ENCODE data around the gene HSPA12B.
A peak's percentile ranks its signal among the peaks of the same experiment; 100 is the strongest.

The HSPA12B gene

DNA sequence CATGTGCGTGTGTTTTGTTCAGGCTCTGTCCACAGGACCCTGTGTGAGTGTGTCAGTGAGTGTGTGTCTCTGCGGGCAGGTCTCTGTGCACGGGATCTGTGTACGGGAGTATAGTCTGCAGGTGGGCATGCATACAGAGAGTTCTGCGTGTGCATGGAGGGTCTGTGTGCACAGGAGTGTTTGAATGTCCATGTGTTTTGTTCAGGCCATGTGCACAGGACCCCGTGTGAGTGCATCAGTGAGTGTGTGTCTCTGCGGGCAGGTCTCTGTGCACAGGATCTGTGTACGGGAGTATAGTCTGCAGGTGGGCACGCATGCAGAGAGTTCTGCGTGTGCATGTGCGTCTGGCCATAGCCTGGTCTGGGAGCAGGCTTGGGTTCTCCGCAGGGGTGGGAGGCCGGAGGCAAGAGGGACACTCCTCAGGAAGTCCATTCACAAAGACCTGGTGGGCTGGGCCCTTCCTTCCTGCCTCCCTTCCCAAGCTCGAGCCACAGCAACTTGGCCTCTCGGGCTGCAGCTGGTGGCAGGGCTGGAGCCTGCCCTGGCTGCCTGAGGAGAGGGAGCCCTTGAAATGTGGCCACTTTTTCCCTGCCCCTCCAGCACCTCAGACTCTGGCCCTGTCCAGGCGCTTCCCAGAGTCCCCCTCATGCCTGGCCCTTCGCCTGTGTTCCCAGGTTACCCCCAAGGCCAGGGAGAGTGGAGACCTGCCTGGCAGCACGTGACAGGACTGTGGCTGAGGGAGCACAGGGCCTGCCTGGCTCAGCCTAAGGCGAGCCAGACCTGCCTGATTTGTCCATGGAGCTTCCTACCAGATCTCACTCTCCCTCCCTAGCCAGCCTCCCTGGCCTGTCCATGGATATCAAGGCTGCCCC lies 6.8 kb downstream of the HSPA12B start:
- DNase-seq (ENCODE audit: low read depth, low spot score) = no peak
- TF ChIP-seq EZH2 (IDR thresholded peaks at IDR 0.05) = no peak
- Histone ChIP-seq H3K36me3 (ENCODE audit: insufficient read depth, low read length) (no peaks in the 10 kb centered on the region), H3K9ac (ENCODE audit: insufficient read length) (no peak overlapping the region), H3K9me3 (ENCODE audit: low read depth, low read length) (no peaks in the 10 kb centered on the region), H3K4me3 (no peak overlapping the region), H3K27ac (no peak overlapping the region)

DNA sequence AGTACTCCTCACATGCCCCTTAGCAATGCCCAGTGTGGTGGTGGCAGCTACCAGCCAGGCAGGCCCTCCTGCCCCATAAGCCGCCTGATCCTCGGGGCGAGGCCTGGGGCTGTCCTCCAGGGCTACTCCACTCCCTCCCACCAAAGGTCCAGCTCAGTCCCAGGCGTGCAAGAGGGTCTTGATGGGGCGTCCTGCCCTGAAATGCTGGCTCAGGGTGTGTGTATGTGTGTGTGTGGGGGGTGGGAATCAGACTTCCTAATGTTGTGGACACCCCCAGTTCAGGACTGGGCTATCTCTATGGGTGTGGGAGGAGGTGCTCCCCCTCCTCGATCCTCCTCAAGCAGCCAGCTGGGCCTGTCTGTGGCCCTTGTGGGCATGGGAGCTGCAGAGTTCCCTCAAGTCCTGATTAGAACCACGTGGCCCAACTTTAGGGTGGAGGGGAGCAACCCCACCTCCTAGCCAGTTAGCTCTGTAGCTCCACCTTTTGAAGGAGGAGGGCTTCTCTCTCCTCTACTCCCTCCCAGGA lies 7.5 kb downstream of the HSPA12B start:
- no peak overlapping the region for H3K9ac ChIP-seq (ENCODE audit: insufficient read length)
- H3K9me3 ChIP-seq (ENCODE audit: low read depth, low read length) = no peaks in the 10 kb centered on the region
- H3K27ac ChIP-seq = no peak overlapping the region

DNA sequence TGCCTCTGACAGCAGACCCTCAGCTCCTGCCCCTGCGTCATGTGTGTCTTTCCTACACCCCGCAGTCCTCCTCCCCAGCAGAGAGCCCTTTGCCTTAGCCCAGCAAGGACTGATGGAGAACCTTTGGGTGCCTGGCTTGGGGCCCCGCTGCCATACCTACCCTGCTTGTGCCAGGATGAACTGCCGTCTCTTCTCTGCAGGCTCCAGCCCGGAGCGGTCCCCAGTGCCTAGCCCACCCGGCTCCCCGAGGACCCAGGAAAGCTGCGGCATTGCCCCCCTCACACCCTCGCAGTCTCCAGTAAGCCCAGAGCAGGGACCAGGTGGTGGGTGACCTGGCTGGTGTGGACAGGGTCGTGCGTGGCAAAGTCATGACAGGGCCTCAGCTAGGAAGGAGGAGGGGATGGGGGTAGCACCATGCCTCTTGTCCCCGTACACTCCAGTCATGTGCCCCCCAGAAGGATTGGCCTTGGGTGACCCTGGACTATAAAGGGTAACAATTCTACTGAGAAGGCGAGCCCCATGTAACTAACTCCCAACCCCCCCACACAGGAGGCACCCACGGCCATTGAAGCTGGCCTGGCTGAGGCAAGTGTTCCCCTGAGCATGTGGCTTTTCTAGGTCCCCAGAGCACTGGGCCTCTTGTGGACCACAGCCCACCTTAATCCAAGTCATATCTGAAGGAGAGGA lies 8.3 kb downstream of the HSPA12B start:
- Histone ChIP-seq H3K36me3 (ENCODE audit: insufficient read depth, low read length) (no peaks in the 10 kb centered on the region), H3K27ac (no peak overlapping the region), H3K9me3 (ENCODE audit: low read depth, low read length) (no peaks in the 10 kb centered on the region), H3K4me3 (no peak overlapping the region), H3K9ac (ENCODE audit: insufficient read length) (no peak overlapping the region)
- no peak for DNase-seq (ENCODE audit: low read depth, low spot score)
- TF ChIP-seq EZH2 (IDR thresholded peaks at IDR 0.05) = no peak
- no peak for TF ChIP-seq POLR2AphosphoS5 (IDR thresholded peaks at IDR 0.05; ENCODE audit: borderline replicate concordance, low read depth, low read length)
- no peak for TF ChIP-seq FOXP2 (optimal IDR thresholded peaks at IDR 0.05; ENCODE audit: control extremely low read depth, extremely low read length, insufficient read depth)

More for the DNA sequence above, 7.5 kb downstream of the HSPA12B start:
- H3K4me3 ChIP-seq = no peak overlapping the region
- TF ChIP-seq EZH2 (IDR thresholded peaks at IDR 0.05) = no peak
- TF ChIP-seq FOXP2 (optimal IDR thresholded peaks at IDR 0.05; ENCODE audit: control extremely low read depth, extremely low read length, insufficient read depth) = no peak
- TF ChIP-seq POLR2AphosphoS5 (IDR thresholded peaks at IDR 0.05; ENCODE audit: borderline replicate concordance, low read depth, low read length) = no peak
- no peak for DNase-seq (ENCODE audit: low read depth, low spot score)
- no peaks in the 10 kb centered on the region for H3K36me3 ChIP-seq (ENCODE audit: insufficient read depth, low read length)

DNA sequence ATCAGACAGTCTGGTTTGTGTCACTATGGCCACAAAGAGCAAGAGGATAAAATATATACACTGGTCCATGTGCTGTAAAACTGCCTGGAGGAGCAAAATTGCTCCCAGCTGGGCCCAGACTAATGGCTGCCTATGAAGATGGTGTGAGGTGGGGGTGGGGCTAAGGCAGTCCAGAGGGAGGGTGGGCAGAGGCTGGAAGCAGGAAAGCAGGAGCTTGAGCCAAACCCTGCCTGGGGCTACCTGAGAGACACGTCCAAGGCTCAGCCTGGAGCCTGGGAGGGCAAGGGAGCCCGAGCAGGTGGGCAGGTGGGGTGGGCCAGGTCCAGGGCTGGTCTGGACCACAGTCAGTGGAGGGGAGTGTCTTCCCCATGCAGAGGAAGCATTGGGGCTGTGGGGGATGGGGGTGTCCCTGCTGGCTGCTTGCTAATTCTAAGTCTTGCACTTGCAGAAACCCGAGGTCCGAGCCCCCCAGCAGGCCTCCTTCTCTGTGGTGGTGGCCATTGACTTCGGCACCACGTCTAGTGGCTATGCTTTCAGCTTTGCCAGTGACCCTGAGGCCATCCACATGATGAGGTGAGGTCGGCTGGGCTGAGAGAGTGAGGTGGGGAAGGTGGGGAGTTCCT lies 9.5 kb downstream of the HSPA12B start:
- TF ChIP-seq POLR2AphosphoS5 (IDR thresholded peaks at IDR 0.05; ENCODE audit: borderline replicate concordance, low read depth, low read length) (no peak), EZH2 (IDR thresholded peaks at IDR 0.05) (no peak), FOXP2 (optimal IDR thresholded peaks at IDR 0.05; ENCODE audit: control extremely low read depth, extremely low read length, insufficient read depth) (no peak)
- H3K9ac ChIP-seq (ENCODE audit: insufficient read length) = no peak overlapping the region

DNA sequence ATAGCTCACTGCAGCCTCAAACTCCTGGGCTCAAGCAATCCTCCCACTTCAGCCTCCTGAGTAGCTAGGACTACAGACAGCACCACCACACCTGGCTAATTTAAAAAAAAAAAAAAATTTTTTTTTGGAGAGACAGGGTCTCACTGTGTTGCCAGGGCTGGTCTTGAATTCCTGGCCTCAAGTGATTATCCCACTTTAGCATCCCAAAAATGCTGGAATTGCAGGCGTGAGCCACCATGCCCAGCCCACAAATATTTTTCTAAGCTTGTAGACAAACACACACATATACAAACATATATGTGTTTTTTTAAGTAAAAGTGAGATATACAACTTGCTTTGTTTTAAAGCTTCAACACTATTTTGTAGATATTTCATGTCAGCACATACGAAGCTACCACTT lies 10.8 kb downstream of the HSPA12B start:
- DNase-seq (ENCODE audit: low read depth, low spot score) = no peak
- Histone ChIP-seq H3K4me3 (no peak overlapping the region), H3K9me3 (ENCODE audit: low read depth, low read length) (no peaks in the 10 kb centered on the region), H3K36me3 (ENCODE audit: insufficient read depth, low read length) (no peaks in the 10 kb centered on the region), H3K27ac (no peak overlapping the region), H3K9ac (ENCODE audit: insufficient read length) (no peak overlapping the region)
- TF ChIP-seq FOXP2 (optimal IDR thresholded peaks at IDR 0.05; ENCODE audit: control extremely low read depth, extremely low read length, insufficient read depth) = no peak
- no peak for TF ChIP-seq EZH2 (IDR thresholded peaks at IDR 0.05)
- TF ChIP-seq POLR2AphosphoS5 (IDR thresholded peaks at IDR 0.05; ENCODE audit: borderline replicate concordance, low read depth, low read length) = no peak

More for the DNA sequence above, 9.5 kb downstream of the HSPA12B start:
- Histone ChIP-seq H3K27ac (no peak overlapping the region), H3K4me3 (no peak overlapping the region), H3K9me3 (ENCODE audit: low read depth, low read length) (no peaks in the 10 kb centered on the region), H3K36me3 (ENCODE audit: insufficient read depth, low read length) (no peaks in the 10 kb centered on the region)
- DNase-seq (ENCODE audit: low read depth, low spot score) = no peak

DNA sequence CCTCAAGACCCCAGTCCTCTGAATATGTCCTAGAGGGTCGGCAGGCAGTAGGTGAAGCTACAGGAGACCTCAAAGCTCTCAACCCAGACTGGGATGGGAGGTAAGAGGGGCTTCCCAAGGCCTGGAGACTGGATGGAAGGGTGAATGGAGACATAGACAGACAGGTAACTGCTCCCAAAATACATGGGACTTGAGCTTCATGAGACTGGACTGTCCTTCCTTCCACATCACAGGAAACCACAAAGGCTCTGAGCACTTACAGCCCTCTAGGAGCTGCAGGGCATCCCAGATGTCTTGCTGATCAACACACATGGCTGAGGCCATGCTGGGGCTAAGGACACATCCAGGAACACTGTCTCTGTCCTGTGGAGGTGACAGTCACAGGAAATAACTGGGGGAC lies 11.6 kb downstream of the HSPA12B start:
- Histone ChIP-seq H3K9ac (ENCODE audit: insufficient read length) (no peak overlapping the region), H3K4me3 (no peak overlapping the region), H3K9me3 (ENCODE audit: low read depth, low read length) (no peaks in the 10 kb centered on the region), H3K27ac (no peak overlapping the region), H3K36me3 (ENCODE audit: insufficient read depth, low read length) (no peaks in the 10 kb centered on the region)
- no peak for DNase-seq (ENCODE audit: low read depth, low spot score)
- TF ChIP-seq POLR2AphosphoS5 (IDR thresholded peaks at IDR 0.05; ENCODE audit: borderline replicate concordance, low read depth, low read length) = no peak
- TF ChIP-seq EZH2 (IDR thresholded peaks at IDR 0.05) = no peak
- TF ChIP-seq FOXP2 (optimal IDR thresholded peaks at IDR 0.05; ENCODE audit: control extremely low read depth, extremely low read length, insufficient read depth) = no peak

DNA sequence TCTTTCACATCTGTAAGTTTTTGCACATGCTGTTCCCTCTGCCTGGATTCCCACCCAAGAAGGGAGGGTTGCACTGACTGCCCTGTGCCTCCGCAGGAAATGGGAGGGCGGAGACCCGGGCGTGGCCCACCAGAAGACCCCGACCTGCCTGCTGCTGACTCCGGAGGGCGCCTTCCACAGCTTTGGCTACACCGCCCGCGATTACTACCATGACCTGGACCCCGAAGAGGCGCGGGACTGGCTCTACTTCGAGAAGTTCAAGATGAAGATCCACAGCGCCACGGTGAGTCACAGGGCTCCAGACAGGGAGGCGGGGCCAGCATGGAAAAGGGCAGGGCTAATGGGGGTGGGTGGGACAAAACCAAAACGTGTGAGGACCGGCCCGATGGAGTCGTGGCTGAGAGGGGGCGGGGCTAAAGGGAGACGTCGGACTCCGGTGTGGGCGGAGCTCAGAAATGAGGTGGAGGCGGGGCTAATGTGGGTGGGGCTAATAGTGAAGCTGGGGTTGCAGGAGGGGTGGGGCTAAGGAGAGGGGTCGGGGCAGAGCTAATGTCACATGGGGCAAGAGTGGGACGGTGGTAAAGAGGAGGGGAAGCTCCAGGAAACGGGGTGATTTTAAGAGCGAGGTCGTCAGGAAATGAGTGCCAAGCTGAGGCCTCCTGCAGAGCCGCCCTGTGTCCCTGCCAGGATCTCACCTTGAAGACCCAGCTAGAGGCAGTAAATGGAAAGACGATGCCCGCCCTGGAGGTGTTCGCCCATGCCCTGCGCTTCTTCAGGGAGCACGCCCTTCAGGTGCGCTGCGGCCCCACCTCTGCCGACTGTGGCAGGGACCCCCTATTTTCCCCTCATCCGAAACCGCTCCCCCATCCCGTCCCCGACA lies 12.6 kb downstream of the HSPA12B start:
- DNase-seq (ENCODE audit: low read depth, low spot score) = peak; percentile 42

More for the DNA sequence above, 12.6 kb downstream of the HSPA12B start:
- H3K4me3 ChIP-seq = peak overlapping the region; percentile 33; the same call in 1 of the 2 replicates
- no peak overlapping the region for H3K9ac ChIP-seq (ENCODE audit: insufficient read length)
- no peaks in the 10 kb centered on the region for H3K9me3 ChIP-seq (ENCODE audit: low read depth, low read length)
- no peaks in the 10 kb centered on the region for H3K36me3 ChIP-seq (ENCODE audit: insufficient read depth, low read length)
- H3K27ac ChIP-seq = no peak overlapping the region
- TF ChIP-seq FOXP2 (optimal IDR thresholded peaks at IDR 0.05; ENCODE audit: control extremely low read depth, extremely low read length, insufficient read depth) (no peak), EZH2 (IDR thresholded peaks at IDR 0.05) (no peak), POLR2AphosphoS5 (IDR thresholded peaks at IDR 0.05; ENCODE audit: borderline replicate concordance, low read depth, low read length) (no peak)
